ENCODE measurements around the gene GALNT17. TPM values are rescaled to one million over a fixed set of nuclear protein-coding genes. Genes with fewer than 3 reads are reported as not detected.

GALNT17 gene
- total RNA-seq, 4 donors from 2014 or later, result 0.63 to 7.5 (median 3.1) TPM

- no peak for DNase-seq (ENCODE audit: low spot score in 2 of 2)
- no peak overlapping the region for H3K4me3 ChIP-seq (ENCODE audit: low read depth, poor library complexity, severe bottlenecking)
- no peak for TF ChIP-seq POLR2A (IDR thresholded peaks at IDR 0.05)
- no peak for TF ChIP-seq CTCF (IDR thresholded peaks at IDR 0.05)
- intact Hi-C loops (cut with DNase I; ENCODE audit: low total_unique reads), result no loop called here
- WGBS, 2 donors, result 96 to 100% methylated on average over 3 of the region's 3 CpGs
Measured at GRCh38 chr7:71484380-71484779, 352.4 kb downstream of the GALNT17 start.

- no peak for TF ChIP-seq POLR2A (IDR thresholded peaks at IDR 0.05)
- TF ChIP-seq CTCF (IDR thresholded peaks at IDR 0.05), result no peak
- no peak for DNase-seq (ENCODE audit: low spot score in 2 of 2)
- intact Hi-C loops (cut with DNase I; ENCODE audit: low total_unique reads), result no loop called here
- no peak overlapping the region for H3K4me3 ChIP-seq (ENCODE audit: low read depth, poor library complexity, severe bottlenecking)
- WGBS, 2 donors, result 94% methylated on average over 3 of the region's 3 CpGs
Measured at GRCh38 chr7:71485586-71485985, 353.6 kb downstream of the GALNT17 start.

GRCh38 chr7:71486414-71486813 lies 354.5 kb downstream of the GALNT17 start:
- TF ChIP-seq POLR2A (IDR thresholded peaks at IDR 0.05) (no peak), CTCF (IDR thresholded peaks at IDR 0.05) (no peak)
- 72 to 86% methylated on average over 5 of the region's 5 CpGs for WGBS, 2 donors
- no peak for DNase-seq (ENCODE audit: low spot score in 2 of 2)
- H3K4me3 ChIP-seq (ENCODE audit: low read depth, poor library complexity, severe bottlenecking), result no peak overlapping the region
- intact Hi-C loops (cut with DNase I; ENCODE audit: low total_unique reads), result no loop called here

GRCh38 chr7:71486856-71487628 lies 355.1 kb downstream of the GALNT17 start:
- 48 to 60% methylated on average over 6 of the region's 6 CpGs for WGBS, 2 donors
- intact Hi-C loops (cut with DNase I; ENCODE audit: low total_unique reads), result no loop called here
- peak in 1 of 2 donors; percentile 30 for DNase-seq (ENCODE audit: low spot score in 2 of 2)
- no peak for TF ChIP-seq POLR2A (IDR thresholded peaks at IDR 0.05)
- TF ChIP-seq CTCF (IDR thresholded peaks at IDR 0.05), result no peak
- no peak overlapping the region for H3K4me3 ChIP-seq (ENCODE audit: low read depth, poor library complexity, severe bottlenecking)

- TF ChIP-seq POLR2A (IDR thresholded peaks at IDR 0.05) (no peak), CTCF (IDR thresholded peaks at IDR 0.05) (no peak)
- WGBS, 2 donors, result 63 to 82% methylated on average over 2 of the region's 2 CpGs
- H3K4me3 ChIP-seq (ENCODE audit: low read depth, poor library complexity, severe bottlenecking), result no peak overlapping the region
- intact Hi-C loops (cut with DNase I; ENCODE audit: low total_unique reads), result no loop called here
- no peak for DNase-seq (ENCODE audit: low spot score in 2 of 2)
Measured at GRCh38 chr7:71488308-71488707, 356.4 kb downstream of the GALNT17 start.

GRCh38 chr7:71491336-71491735 lies 359.4 kb downstream of the GALNT17 start:
- 48 to 58% methylated on average over 6 of the region's 6 CpGs for WGBS, 2 donors
- DNase-seq (ENCODE audit: low spot score in 2 of 2), result no peak
- TF ChIP-seq CTCF (IDR thresholded peaks at IDR 0.05), result no peak
- TF ChIP-seq POLR2A (IDR thresholded peaks at IDR 0.05), result no peak
- no peak overlapping the region for H3K4me3 ChIP-seq (ENCODE audit: low read depth, poor library complexity, severe bottlenecking)
- intact Hi-C loops (cut with DNase I; ENCODE audit: low total_unique reads), result no loop called here
